ENCODE measurements around the gene AMFR. TPM values are rescaled to one million over a fixed set of nuclear protein-coding genes. Genes with fewer than 3 reads are reported as not detected.

AMFR gene
- total and polyA plus RNA-seq, 2 of the 13 experiments (the other 11 are each of a cell fraction or from before 2014, with no cell fraction given), result 52.9 to 108 TPM

- POLR2A ChIA-PET, result no interaction called here
- no peak for FAIRE-seq
- WGBS (ENCODE audit: low lambda C conversion rate), result 96% methylated on average over 4 of the region's 4 CpGs
- TF ChIP-seq STAT6 (CRISPR knock-in tag; IDR thresholded peaks at IDR 0.05; ENCODE audit: borderline replicate concordance) (no peak), ZNF142 (CRISPR knock-in tag; IDR thresholded peaks at IDR 0.05) (no peak), NBN (conservative IDR thresholded peaks at IDR 0.05) (no peak), MATR3 (CRISPR knock-in tag; IDR thresholded peaks at IDR 0.05) (no peak), SP4 (CRISPR knock-in tag; IDR thresholded peaks at IDR 0.05) (no peak), ZFP82 (CRISPR knock-in tag; IDR thresholded peaks at IDR 0.05; ENCODE audit: borderline replicate concordance) (no peak), HNRNPK (IDR thresholded peaks at IDR 0.05; ENCODE audit: low read depth, low read length, poor library complexity, severe bottlenecking) (peak; percentile 77), PCBP1 (IDR thresholded peaks at IDR 0.05; ENCODE audit: borderline replicate concordance, low read depth, low read length) (0 out of 2 replicates have a peak, but pooled peaks have one; percentile 65), CHD4 (IDR thresholded peaks at IDR 0.05; ENCODE audit: borderline replicate concordance, low read length) (no peak), NFE2 (CRISPR knock-in tag; IDR thresholded peaks at IDR 0.05) (no peak), ZBTB7A (CRISPR knock-in tag; IDR thresholded peaks at IDR 0.05) (no peak)
Observed at GRCh38 chr16:56405977-56406672, 19.2 kb downstream of the AMFR start.

More at GRCh38 chr16:56405977-56406672, 19.2 kb downstream of the AMFR start:
- BruUV-seq (replicated peaks), result no TSS peak
- CTCF ChIA-PET (ENCODE audit: low intra/inter-chr PET ratio, low total read pairs), result interaction anchor here (0.6 kb wide), 1 partner anchor 20 kb away, joined by 3 read pairs; no protein-coding TSS in a partner anchor
- H3K27me3 ChIP-seq (ENCODE audit: control insufficient read depth in 1 of 2, insufficient read depth in 2 of 2, low read length in 2 of 2), result no peaks in the 10 kb centered on the region
- H3K36me3 ChIP-seq (replicated peaks in 1 of 2; ENCODE audit: control insufficient read depth in 1 of 2, insufficient read depth in 2 of 2, low read length in 2 of 2), result peaks cover 21 to 69% of the 10 kb centered on the region in 2 experiments
- H3K9me3 ChIP-seq (ENCODE audit: low read length), result no peaks in the 10 kb centered on the region
- no peak overlapping the region for H3K4me2 ChIP-seq (ENCODE audit: low read depth, low read length)
- H3K4me3 ChIP-seq (replicated peaks in 1 of 3; ENCODE audit: insufficient read depth in 1 of 3, low read depth in 2 of 3, low read length in 3 of 3), result no peak overlapping the region
- peaks cover 24% of the 10 kb centered on the region for H3K4me1 ChIP-seq (ENCODE audit: insufficient read depth, low read length)
- ATAC-seq (no peak), DNase-seq (ENCODE audit: low spot score) (no peak)
- H3K79me2 ChIP-seq (ENCODE audit: insufficient read depth, low read length), result no peaks in the 10 kb centered on the region
- H4K20me1 ChIP-seq (ENCODE audit: insufficient read depth, low read length), result no peaks in the 10 kb centered on the region
- H2AFZ ChIP-seq (ENCODE audit: low read length), result no peak overlapping the region
- in situ Hi-C loops (cut with HindIII; ENCODE audit: extremely low pct_ligation_motif_present, low pct_unique_long_range_greater_than_20kb), result no loop called here
- H3K9ac ChIP-seq (ENCODE audit: insufficient read depth, low read depth, low read length), result no peak overlapping the region
- H3K27ac ChIP-seq (ENCODE audit: extremely low read length, insufficient read depth, low read length), result no peak overlapping the region
- intact Hi-C loops (cut with micrococcal nuclease; ENCODE audit: unreplicated experiment), result loop anchor here (5.0 kb wide), 1 partner anchor 46 kb away; the partner anchor contains the start of genes NUDT21 and OGFOD1
